Endothelial cell of umbilical vein (primary cell): ENCODE data around the gene PPM1J. TPM values are rescaled to one million over a fixed set of nuclear protein-coding genes. Genes with fewer than 3 reads are reported as not detected.

Experiments
- BruUV-seq: library from RNA; stranded (reverse); fragments of 400-500 nt; replicated peaks from 2 replicates; lab custom pipeline; 2021; lab: Mats Ljungman, UMichigan
- CTCF ChIA-PET: fragments of 300-600, 350-600 bp; sonication (Branson Sonifier 250); formaldehyde crosslinking; loops from one replicate; lab custom pipeline; 2021; ENCODE audit warnings: antibody characterized with exemption, inconsistent platforms; lab: Charles Lee
- POLR2A ChIA-PET: fragments of 300-600, 350-600 bp; sonication (Branson Sonifier 250); formaldehyde crosslinking; loops from one replicate; lab custom pipeline; 2021; ENCODE audit warnings: antibody characterized with exemption, inconsistent platforms; lab: Charles Lee
- DNase-seq: peaks from one replicate; pipeline ENCODE4 v3.0.0-alpha.2; 2011; ENCODE audit warnings: low read depth, low spot score
- FAIRE-seq: peaks from 2 replicates; lab custom pipeline; 2011; peaks lifted over from hg19 to GRCh38; lab: Jason Lieb, UNC
- H2AFZ ChIP-seq: 2 replicates; pipeline ENCODE4 v1.6.0; 2012; ENCODE audit warnings: low read depth, low read length, control low read depth, inconsistent platforms
- H3K27ac ChIP-seq: 2 replicates; pipeline ENCODE4 v1.5.1; 2011; ENCODE audit warnings: low read depth, mild to moderate bottlenecking, control low read depth, low read length, moderate library complexity; ENCODE audit not compliant: insufficient read depth
- H3K27me3 ChIP-seq, 2 experiments: 2 replicates each; pipeline versions ENCODE4 v1.6.0 to v1.6.1; 2011; ENCODE audit warnings: low read length in 2 of 2, mixed read lengths in 1 of 2; ENCODE audit not compliant: control insufficient read depth in 2 of 2, insufficient read depth in 2 of 2
- H3K36me3 ChIP-seq, 2 experiments: 2 replicates in 1 of 2; 3 replicates in 1 of 2; pipeline ENCODE4 v1.5.1; 2011; ENCODE audit warnings: low read length in 2 of 2, mild to moderate bottlenecking in 1 of 2, moderate library complexity in 1 of 2; ENCODE audit not compliant: control insufficient read depth in 2 of 2, insufficient read depth in 2 of 2; ENCODE audit errors: extremely low read depth in 1 of 2
- H3K4me1 ChIP-seq: 3 replicates; pipeline ENCODE4 v1.5.1; 2011; ENCODE audit warnings: mild to moderate bottlenecking, low read length; ENCODE audit not compliant: control insufficient read depth, insufficient read depth; ENCODE audit errors: extremely low read depth
- H3K4me2 ChIP-seq: 2 replicates; pipeline ENCODE4 v1.6.1; 2011; ENCODE audit warnings: low read length, control low read depth, mixed read lengths; ENCODE audit not compliant: insufficient read depth
- H3K4me3 ChIP-seq, 3 experiments: fragments of 200-600 bp in 1 of 3; sonication (generic), shearing (Covaris generic) in 1 of 3; replicated peaks in 1 of 3; 2 replicates each; pipeline ENCODE4 v1.5.1; 2011 to 2016; ENCODE audit warnings: control low read depth in 3 of 3, low read length in 3 of 3, mild to moderate bottlenecking in 2 of 3, inconsistent platforms in 1 of 3, low read depth in 1 of 3, moderate library complexity in 1 of 3; ENCODE audit not compliant: insufficient read depth in 1 of 3
- H3K79me2 ChIP-seq: 2 replicates; pipeline ENCODE4 v1.6.0; 2012; ENCODE audit warnings: low read length, inconsistent platforms; ENCODE audit not compliant: control insufficient read depth, insufficient read depth
- H3K9ac ChIP-seq: replicated peaks from 2 replicates; pipeline ENCODE3; 2011; ENCODE audit warnings: low read length, control low read depth; ENCODE audit not compliant: insufficient read depth; ENCODE audit errors: extremely low read depth
- H3K9me1 ChIP-seq: replicated peaks from 3 replicates; pipeline ENCODE4 v1.6.0; 2011; ENCODE audit warnings: mild to moderate bottlenecking, low read length; ENCODE audit not compliant: control insufficient read depth, insufficient read depth; ENCODE audit errors: extremely low read depth
- H3K9me3 ChIP-seq: replicated peaks from 2 replicates; pipeline ENCODE4 v1.5.1; 2012; ENCODE audit warnings: low read length, inconsistent platforms; ENCODE audit not compliant: control insufficient read depth, insufficient read depth
- H4K20me1 ChIP-seq: replicated peaks from 2 replicates; pipeline ENCODE3; 2011; ENCODE audit warnings: mild to moderate bottlenecking, low read length; ENCODE audit not compliant: control insufficient read depth, insufficient read depth; ENCODE audit errors: extremely low read depth
- EZH2 ChIP-seq: IDR thresholded peaks from 2 replicates; pipeline ENCODE4 v1.6.1; 2012; ENCODE audit warnings: borderline replicate concordance, low read depth, mild to moderate bottlenecking, moderate library complexity, low read length, inconsistent platforms; ENCODE audit not compliant: severe bottlenecking
- FOS ChIP-seq: IDR thresholded peaks from 2 replicates; pipeline ENCODE4 v1.6.1; 2011; ENCODE audit warnings: mild to moderate bottlenecking, low read length, moderate library complexity, borderline replicate concordance; ENCODE audit not compliant: insufficient read depth
- GATA2 ChIP-seq: IDR thresholded peaks from 2 replicates; pipeline ENCODE4 v1.7.0; 2011; ENCODE audit warnings: low read depth, mild to moderate bottlenecking, moderate library complexity, mixed read lengths, low read length; ENCODE audit not compliant: insufficient read length, insufficient read depth
- JUN ChIP-seq: IDR thresholded peaks from 2 replicates; pipeline ENCODE4 v1.6.1; 2011; ENCODE audit warnings: borderline replicate concordance, low read depth; ENCODE audit not compliant: insufficient read length, insufficient read depth
- MYC ChIP-seq: IDR thresholded peaks from one replicate; pipeline ENCODE4 v1.6.1; 2011; ENCODE audit warnings: mild to moderate bottlenecking, low read depth, low read length
- POLR2A ChIP-seq: IDR thresholded peaks from 2 replicates; pipeline ENCODE4 v1.6.1; 2012; ENCODE audit warnings: low read depth, mild to moderate bottlenecking, control low read depth, low read length
- POLR2AphosphoS5 ChIP-seq: IDR thresholded peaks from 2 replicates; pipeline ENCODE4 v1.6.1; 2012; ENCODE audit warnings: low read depth, mild to moderate bottlenecking, control low read depth, low read length, moderate library complexity; ENCODE audit not compliant: insufficient read depth
- dilution Hi-C: fragments of 300-500 bp; cut with MboI; formaldehyde crosslinking; loops from one replicate; pipeline ENCODE4 v1.15.0; 2019; ENCODE audit warnings: low sequenced_read_pairs; ENCODE audit not compliant: extremely low pct_ligation_motif_present
- intact Hi-C: fragments of 100-400 bp; cut with micrococcal nuclease; formaldehyde crosslinking; loops from one replicate; pipeline ENCODE4 v1.10.0; 2022
- polyA plus RNA-seq, 4 experiments: library from polyadenylated mRNA; depleted of rRNA in 3 of 4; stranded (reverse) in 3 of 4; unstranded in 1 of 4; fragments of >200 nt; gene quantifications; 2 replicates each; pipeline versions ENCODE4 v1.2.1 to v1.2.3, GENCODE V29; 2011 to 2012; ENCODE audit warnings: missing spikeins in 1 of 4
- total RNA-seq: library from RNA; stranded (reverse); gene quantifications from 2 replicates; pipeline ENCODE4 v1.2.3, GENCODE V29; 2021
- TF ChIP-seq, protein P1 (sequence below): IDR thresholded peaks from 2 replicates; pipeline ENCODE4 v1.6.1; 2011; ENCODE audit not compliant: insufficient read depth, insufficient read length
- TF ChIP-seq, protein P2 (sequence below), 2 donors: IDR thresholded peaks; 1 replicate in 1 of 2; 2 replicates in 1 of 2; pipeline ENCODE4 v1.5.1; 2011; ENCODE audit warnings: low read length in 2 of 2, mild to moderate bottlenecking in 2 of 2, moderate library complexity in 2 of 2, control low read depth in 1 of 2, inconsistent platforms in 1 of 2, low read depth in 1 of 2; ENCODE audit not compliant: insufficient read depth in 1 of 2; ENCODE audit errors: extremely low read depth in 1 of 2

The PPM1J gene
- total and polyA plus RNA-seq, 2 donors (not counting 3 experiments of a cell fraction or from before 2014, with no cell fraction given) = 1.7 to 3.1 TPM

DNA sequence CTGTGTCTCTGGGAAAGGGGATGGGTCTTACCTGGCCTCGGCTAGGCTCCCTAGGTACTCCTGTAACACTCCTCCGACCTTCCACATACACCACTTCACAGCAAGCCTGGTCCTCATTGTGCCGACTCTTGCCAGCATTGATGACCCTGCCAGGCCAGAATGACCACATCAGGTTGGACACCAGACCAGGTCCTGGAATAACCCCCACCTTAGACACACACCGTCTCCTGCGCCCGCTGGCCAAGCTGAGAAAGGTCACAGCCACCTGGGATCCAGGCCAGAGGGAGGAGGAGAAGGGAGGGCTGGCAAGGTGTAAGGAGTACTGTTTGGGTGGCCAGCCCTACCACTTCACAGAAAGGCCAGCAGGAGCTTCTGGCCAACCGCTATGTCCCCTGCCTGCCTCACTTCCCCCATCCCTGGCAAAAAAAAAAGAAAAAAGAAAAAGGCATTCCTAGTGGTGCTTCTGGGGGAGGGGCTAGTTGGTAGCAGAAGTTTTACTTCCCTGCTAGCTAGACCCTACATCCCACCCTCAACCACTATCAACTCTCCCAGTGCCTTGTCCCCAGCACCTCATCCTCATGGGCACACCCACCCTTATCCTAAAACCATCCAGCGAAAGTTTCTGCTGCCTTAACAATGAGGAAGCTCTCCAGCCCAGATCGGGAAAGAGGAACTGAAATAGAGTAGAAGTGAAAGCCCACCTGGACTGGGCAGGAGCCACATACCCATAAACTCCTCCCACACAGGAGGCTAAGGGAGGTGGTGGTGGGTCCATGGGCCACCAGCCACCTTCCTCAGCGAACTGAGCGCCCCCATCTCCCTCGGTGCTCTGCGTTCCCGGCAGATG lies 1.4 kb downstream of the PPM1J start:
- no peak overlapping the region for H3K27ac ChIP-seq
- no peaks in the 10 kb centered on the region for H3K36me3 ChIP-seq
- no peaks in the 10 kb centered on the region for H3K79me2 ChIP-seq
- H4K20me1 ChIP-seq = no peaks in the 10 kb centered on the region
- no peak overlapping the region for H3K4me3 ChIP-seq
- no peaks in the 10 kb centered on the region for H3K9me1 ChIP-seq
- no peaks in the 10 kb centered on the region for H3K9me3 ChIP-seq
- ChIA-PET CTCF (interaction anchor here (0.6 to 10.5 kb wide), 6 partner anchors 9 to 359 kb away, joined by 5 to 441 read pairs (median 14); partner anchors contain the start of genes LRIG2 and MOV10), POLR2A (no interaction called here)
- dilution Hi-C loops = no loop called here
- H3K4me2 ChIP-seq = no peak overlapping the region
- no peak for TF ChIP-seq EZH2
- no peak for TF ChIP-seq GATA2
- TF ChIP-seq MYC = no peak
- no peak for TF ChIP-seq FOS
- TF ChIP-seq POLR2AphosphoS5 = no peak
- TF ChIP-seq, protein P1, sequence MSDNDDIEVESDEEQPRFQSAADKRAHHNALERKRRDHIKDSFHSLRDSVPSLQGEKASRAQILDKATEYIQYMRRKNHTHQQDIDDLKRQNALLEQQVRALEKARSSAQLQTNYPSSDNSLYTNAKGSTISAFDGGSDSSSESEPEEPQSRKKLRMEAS = no peak
- no peak for TF ChIP-seq POLR2A
- TF ChIP-seq JUN = no peak
- TF ChIP-seq, protein P2, sequence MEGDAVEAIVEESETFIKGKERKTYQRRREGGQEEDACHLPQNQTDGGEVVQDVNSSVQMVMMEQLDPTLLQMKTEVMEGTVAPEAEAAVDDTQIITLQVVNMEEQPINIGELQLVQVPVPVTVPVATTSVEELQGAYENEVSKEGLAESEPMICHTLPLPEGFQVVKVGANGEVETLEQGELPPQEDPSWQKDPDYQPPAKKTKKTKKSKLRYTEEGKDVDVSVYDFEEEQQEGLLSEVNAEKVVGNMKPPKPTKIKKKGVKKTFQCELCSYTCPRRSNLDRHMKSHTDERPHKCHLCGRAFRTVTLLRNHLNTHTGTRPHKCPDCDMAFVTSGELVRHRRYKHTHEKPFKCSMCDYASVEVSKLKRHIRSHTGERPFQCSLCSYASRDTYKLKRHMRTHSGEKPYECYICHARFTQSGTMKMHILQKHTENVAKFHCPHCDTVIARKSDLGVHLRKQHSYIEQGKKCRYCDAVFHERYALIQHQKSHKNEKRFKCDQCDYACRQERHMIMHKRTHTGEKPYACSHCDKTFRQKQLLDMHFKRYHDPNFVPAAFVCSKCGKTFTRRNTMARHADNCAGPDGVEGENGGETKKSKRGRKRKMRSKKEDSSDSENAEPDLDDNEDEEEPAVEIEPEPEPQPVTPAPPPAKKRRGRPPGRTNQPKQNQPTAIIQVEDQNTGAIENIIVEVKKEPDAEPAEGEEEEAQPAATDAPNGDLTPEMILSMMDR (IDR thresholded peaks at IDR 0.05; ENCODE audit: extremely low read depth in 1 of 2, insufficient read depth in 1 of 2, low read depth in 1 of 2, low read length in 2 of 2) = no peak
- intact Hi-C loops = loop anchor here (2.0 to 10.0 kb wide), 3 partner anchors 95 to 1191 kb away; partner anchors contain the start of genes AP4B1, CAPZA1, DCLRE1B and ST7L
- no peak overlapping the region for H3K9ac ChIP-seq
- no peak for DNase-seq
- peaks cover 11% of the 10 kb centered on the region for H3K4me1 ChIP-seq
- no TSS peak for BruUV-seq
- no peak for FAIRE-seq
- H2AFZ ChIP-seq = no peak overlapping the region
- H3K27me3 ChIP-seq = no peaks in the 10 kb centered on the region
